ENCODE measurements around the gene NFATC2. TPM values are rescaled to one million over a fixed set of nuclear protein-coding genes. Genes with fewer than 3 reads are reported as not detected.

NFATC2 gene
- total RNA-seq, 1 experiment from 2014 or later, result 0.61 TPM

DNA sequence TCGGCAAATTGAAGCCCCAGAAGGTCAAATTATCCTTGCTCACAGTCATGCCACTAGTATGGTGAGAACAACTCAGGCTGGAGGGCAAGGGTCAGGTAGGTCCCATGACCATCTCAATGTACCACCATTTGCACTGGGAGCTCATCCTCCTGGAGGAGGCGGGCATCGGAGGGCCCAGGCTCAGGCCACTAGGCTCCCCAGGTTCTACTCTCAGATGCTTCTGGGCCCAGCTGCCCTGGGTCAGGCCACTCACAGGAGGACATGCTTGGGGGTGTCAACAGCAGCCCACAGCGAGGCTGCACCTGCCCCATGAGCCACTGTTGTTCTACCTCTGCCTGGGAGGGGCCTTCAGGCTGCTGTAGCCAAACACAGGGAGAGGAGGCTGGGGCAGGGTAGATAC, 39.1 kb downstream of the NFATC2 start:
- no peaks in the 10 kb centered on the region for H3K9me3 ChIP-seq (ENCODE audit: control insufficient read depth, low read depth, low read length)
- no peaks in the 10 kb centered on the region for H3K36me3 Mint-ChIP-seq (ENCODE audit: insufficient read depth in 1 of 3, low read depth in 3 of 3)
- no peaks in the 10 kb centered on the region for H3K27me3 ChIP-seq (ENCODE audit: insufficient read depth, low read length)
- TF ChIP-seq, protein P1, sequence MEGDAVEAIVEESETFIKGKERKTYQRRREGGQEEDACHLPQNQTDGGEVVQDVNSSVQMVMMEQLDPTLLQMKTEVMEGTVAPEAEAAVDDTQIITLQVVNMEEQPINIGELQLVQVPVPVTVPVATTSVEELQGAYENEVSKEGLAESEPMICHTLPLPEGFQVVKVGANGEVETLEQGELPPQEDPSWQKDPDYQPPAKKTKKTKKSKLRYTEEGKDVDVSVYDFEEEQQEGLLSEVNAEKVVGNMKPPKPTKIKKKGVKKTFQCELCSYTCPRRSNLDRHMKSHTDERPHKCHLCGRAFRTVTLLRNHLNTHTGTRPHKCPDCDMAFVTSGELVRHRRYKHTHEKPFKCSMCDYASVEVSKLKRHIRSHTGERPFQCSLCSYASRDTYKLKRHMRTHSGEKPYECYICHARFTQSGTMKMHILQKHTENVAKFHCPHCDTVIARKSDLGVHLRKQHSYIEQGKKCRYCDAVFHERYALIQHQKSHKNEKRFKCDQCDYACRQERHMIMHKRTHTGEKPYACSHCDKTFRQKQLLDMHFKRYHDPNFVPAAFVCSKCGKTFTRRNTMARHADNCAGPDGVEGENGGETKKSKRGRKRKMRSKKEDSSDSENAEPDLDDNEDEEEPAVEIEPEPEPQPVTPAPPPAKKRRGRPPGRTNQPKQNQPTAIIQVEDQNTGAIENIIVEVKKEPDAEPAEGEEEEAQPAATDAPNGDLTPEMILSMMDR (conservative IDR thresholded peaks at IDR 0.05), result no peak
- H4K5ac ChIP-seq (ENCODE audit: insufficient read length, low read depth, low read length), result no peak overlapping the region
- H2AFZ ChIP-seq (ENCODE audit: low read length), result no peak overlapping the region
- no peak overlapping the region for H2BK5ac ChIP-seq (ENCODE audit: insufficient read length, low read length)
- H3K23me2 ChIP-seq (ENCODE audit: insufficient read length, low read depth, low read length, poor library complexity, severe bottlenecking), result no peaks in the 10 kb centered on the region
- no peak overlapping the region for H2BK120ac ChIP-seq (ENCODE audit: low read depth, low read length, poor library complexity, severe bottlenecking)
- no peaks in the 10 kb centered on the region for H3K9me3 Mint-ChIP-seq
- H3K4ac ChIP-seq (ENCODE audit: low read depth, low read length), result no peak overlapping the region
- H2AK5ac ChIP-seq (ENCODE audit: insufficient read length, low read length), result no peak overlapping the region
- no peak overlapping the region for H2BK12ac ChIP-seq (ENCODE audit: insufficient read length, low read depth, low read length)
- H3K27ac Mint-ChIP-seq, result no peak overlapping the region; a peak in 1 of 7 replicates
- H4K20me1 ChIP-seq (ENCODE audit: control insufficient read depth, insufficient read depth, insufficient read length), result no peaks in the 10 kb centered on the region
- no peak overlapping the region for H3T11ph ChIP-seq (ENCODE audit: low read length)
- no peak overlapping the region for H2BK20ac ChIP-seq (ENCODE audit: low read depth, low read length, poor library complexity, severe bottlenecking)
- no CpG with 5 or more reads among the region's 4 CpGs for WGBS (ENCODE audit: extremely low coverage, insufficient read length, low lambda C conversion rate)
- H3K4me2 ChIP-seq (ENCODE audit: insufficient read depth, insufficient read length, low read length), result no peak overlapping the region
- no peaks in the 10 kb centered on the region for H3K79me2 ChIP-seq (ENCODE audit: insufficient read depth, low read length)
- no peak overlapping the region for H3K18ac ChIP-seq (ENCODE audit: insufficient read length, low read depth, low read length)
- no peak overlapping the region for H3K14ac ChIP-seq (ENCODE audit: insufficient read depth, low read length)
- no peak overlapping the region for H3K9ac ChIP-seq (ENCODE audit: extremely low read depth, insufficient read length, low read length)
- no peak for DNase-seq
- no peaks in the 10 kb centered on the region for H3K79me1 ChIP-seq (ENCODE audit: insufficient read depth, low read depth, low read length, poor library complexity, severe bottlenecking)
- no peak overlapping the region for H3K56ac ChIP-seq (ENCODE audit: insufficient read length, low read depth, low read length)
- peaks cover 4% of the 10 kb centered on the region in 2 experiments; a peak in 2 of 4 replicates for H3K4me1 Mint-ChIP-seq
- H3K4me3 Mint-ChIP-seq, result no peak overlapping the region
- H3K23ac ChIP-seq (ENCODE audit: insufficient read length, low read depth, low read length), result no peak overlapping the region
- H3K4me1 ChIP-seq (ENCODE audit: insufficient read depth, low read length), result no peaks in the 10 kb centered on the region
- H4K8ac ChIP-seq (replicated peaks; ENCODE audit: insufficient read length, low read depth, low read length), result no peak overlapping the region
- H4K91ac ChIP-seq (ENCODE audit: insufficient read length, low read depth, low read length), result no peak overlapping the region
- no peak overlapping the region for H3K27ac ChIP-seq (ENCODE audit: insufficient read length, low read depth, low read length)
- H3K27me3 Mint-ChIP-seq (ENCODE audit: low read depth), result peaks cover 3% of the 10 kb centered on the region
- no peak overlapping the region for H2BK15ac ChIP-seq (ENCODE audit: low read depth, low read length)
